GM23248 (cell line): ENCODE measurements around the gene WDR59. TPM values are rescaled to one million over a fixed set of nuclear protein-coding genes. Genes with fewer than 3 reads are reported as not detected.
"Not testable (repeated sequence)": the region's sequence is repeated elsewhere in the genome, so short reads cannot be mapped to it uniquely, and the experiment has no call there.

Experiments
- DNase-seq: peaks from one replicate; pipeline ENCODE4 v3.0.0-alpha.2; 2015
- H2AFZ ChIP-seq: fragments of 200-600 bp; sonication (generic); 2 replicates; pipeline ENCODE4 v1.6.1; 2016; ENCODE audit warnings: antibody characterized with exemption
- H3F3A ChIP-seq: fragments of 200-600 bp; sonication (generic); 2 replicates; pipeline ENCODE4 v1.6.1; 2016; ENCODE audit warnings: mild to moderate bottlenecking, antibody characterized with exemption, mixed run types; ENCODE audit not compliant: insufficient read depth
- H3K27ac ChIP-seq: fragments of 200-600 bp; sonication (generic); 2 replicates; pipeline ENCODE4 v1.5.1; 2016; ENCODE audit warnings: mild to moderate bottlenecking
- H3K27me3 ChIP-seq: fragments of 200-600 bp; sonication (generic); replicated peaks from 2 replicates; pipeline ENCODE4 v1.6.1; 2016; ENCODE audit warnings: mild to moderate bottlenecking; ENCODE audit not compliant: insufficient read depth
- H3K36me3 ChIP-seq: fragments of 200-600 bp; sonication (generic); 2 replicates; pipeline ENCODE4 v1.6.1; 2016; ENCODE audit warnings: low read depth, mild to moderate bottlenecking
- H3K4me1 ChIP-seq: fragments of 200-600 bp; sonication (generic); 2 replicates; pipeline ENCODE4 v1.6.1; 2016; ENCODE audit warnings: mild to moderate bottlenecking; ENCODE audit not compliant: insufficient read depth
- H3K4me2 ChIP-seq: fragments of 200-600 bp; sonication (generic); one replicate; pipeline ENCODE4 v1.6.1; 2016; ENCODE audit warnings: mild to moderate bottlenecking; ENCODE audit not compliant: unreplicated experiment
- H3K4me3 ChIP-seq: fragments of 200-600 bp; sonication (generic); 2 replicates; pipeline ENCODE4 v1.5.1; 2016; ENCODE audit warnings: mild to moderate bottlenecking
- H3K79me2 ChIP-seq: fragments of 200-600 bp; sonication (generic); 2 replicates; pipeline ENCODE4 v1.6.1; 2016; ENCODE audit warnings: mild to moderate bottlenecking; ENCODE audit not compliant: insufficient read depth
- H3K9ac ChIP-seq: fragments of 200-600 bp; sonication (generic); 2 replicates; pipeline ENCODE4 v1.6.1; 2016; ENCODE audit warnings: mild to moderate bottlenecking
- H3K9me2 ChIP-seq: fragments of 200-600 bp; sonication (generic); 2 replicates; pipeline ENCODE4 v1.6.1; 2016; ENCODE audit warnings: mixed run types, mild to moderate bottlenecking, moderate library complexity; ENCODE audit not compliant: insufficient read depth
- H3K9me3 ChIP-seq: fragments of 200-600 bp; sonication (generic); one replicate; pipeline ENCODE4 v1.6.1; 2017; ENCODE audit warnings: low read depth
- H4K20me1 ChIP-seq: fragments of 200-600 bp; sonication (generic); 2 replicates; pipeline ENCODE4 v1.6.0; 2016; ENCODE audit not compliant: insufficient read depth
- EZH2 ChIP-seq: fragments of 200-600 bp; sonication (generic); IDR thresholded peaks from 2 replicates; pipeline ENCODE4 v1.6.1; 2018; ENCODE audit warnings: antibody characterized with exemption, mild to moderate bottlenecking; ENCODE audit not compliant: insufficient read depth, poor library complexity, severe bottlenecking
- EZH2phosphoT487 ChIP-seq: fragments of 200-600 bp; sonication (generic); IDR thresholded peaks from 2 replicates; pipeline ENCODE4 v1.6.1; 2018; ENCODE audit warnings: antibody characterized with exemption, moderate library complexity, mild to moderate bottlenecking, low read depth; ENCODE audit not compliant: insufficient read depth
- WGBS, 2 experiments: methylation state at CpG; one replicate each; pipeline ENCODE4 v1.1.6; 2015 to 2017; ENCODE audit warnings: low lambda C conversion rate in 2 of 2, low coverage in 1 of 2; ENCODE audit errors: missing lambda C conversion rate in 2 of 2; 5-methylcytosine and 5-hydroxymethylcytosine counted together
- in situ Hi-C: fragments of 300-500 bp; cut with MboI; formaldehyde crosslinking; loops from 2 replicates; pipeline ENCODE4 v1.15.0; 2020
- polyA plus RNA-seq: library from polyadenylated mRNA; unstranded; fragments of >200 nt; fragmentation: Nextera tagmentation; extraction: Ambion mirVana; gene quantifications from 2 replicates; pipeline ENCODE4 v1.2.1, GENCODE V29; 2016
- total RNA-seq: library from RNA; depleted of rRNA; stranded (reverse); fragments of >200 nt; shearing (Covaris generic); gene quantifications from 2 replicates; pipeline ENCODE4 v1.2.3, GENCODE V29; 2014

Gene WDR59
- total and polyA plus RNA-seq, 2 experiments from 2014 or later = 8.3 to 15.2 TPM

GRCh38 chr16:74922150-74923138 lies 62.5 kb downstream of the WDR59 start:
- Histone ChIP-seq H3K4me2 (no peak overlapping the region), H3K9me3 (no peaks in the 10 kb centered on the region), H3K79me2 (no peaks in the 10 kb centered on the region), H4K20me1 (no peaks in the 10 kb centered on the region), H3K9ac (no peak overlapping the region), H3F3A (no peaks in the 10 kb centered on the region), H3K27me3 (no peaks in the 10 kb centered on the region), H3K36me3 (0 out of 2 replicates have a peak, but pooled peaks cover 16% of the 10 kb centered on the region), H3K27ac (no peak overlapping the region), H2AFZ (no peak overlapping the region), H3K4me1 (no peaks in the 10 kb centered on the region), H3K9me2 (no peaks in the 10 kb centered on the region), H3K4me3 (no peak overlapping the region)
- TF ChIP-seq EZH2phosphoT487 (no peak), EZH2 (no peak)
- in situ Hi-C loops = no loop called here
- no peak for DNase-seq
- whole genome bisulfite sequencing, 2 experiments = 89 to 90% methylated on average over 11 of the region's 11 CpGs

- Histone ChIP-seq H3K4me3 (no peak overlapping the region), H3K4me2 (no peak overlapping the region), H3K9me2 (no peaks in the 10 kb centered on the region), H3K27ac (no peak overlapping the region), H3F3A (no peaks in the 10 kb centered on the region), H3K4me1 (no peaks in the 10 kb centered on the region), H3K9ac (no peak overlapping the region), H3K9me3 (no peaks in the 10 kb centered on the region), H3K36me3 (0 out of 2 replicates have a peak, but pooled peaks cover 14% of the 10 kb centered on the region), H3K79me2 (no peaks in the 10 kb centered on the region), H3K27me3 (no peaks in the 10 kb centered on the region), H4K20me1 (no peaks in the 10 kb centered on the region), H2AFZ (no peak overlapping the region)
- no peak for DNase-seq
- in situ Hi-C loops = no loop called here
- TF ChIP-seq EZH2phosphoT487 (no peak), EZH2 (no peak)
- 94 to 96% methylated on average over 3 of the region's 3 CpGs for WGBS, 2 experiments
Measured at GRCh38 chr16:74921051-74921450, 63.9 kb downstream of the WDR59 start.

GRCh38 chr16:74909665-74910064 lies 75.3 kb downstream of the WDR59 start:
- 97 to 98% methylated on average over 6 of the region's 6 CpGs for WGBS, 2 experiments
- Histone ChIP-seq H3K4me2 (no peak overlapping the region), H3K79me2 (no peaks in the 10 kb centered on the region), H2AFZ (no peak overlapping the region), H4K20me1 (no peaks in the 10 kb centered on the region), H3F3A (no peaks in the 10 kb centered on the region), H3K27ac (no peak overlapping the region), H3K9me2 (no peaks in the 10 kb centered on the region), H3K9me3 (no peaks in the 10 kb centered on the region), H3K4me3 (no peak overlapping the region), H3K9ac (no peak overlapping the region), H3K36me3 (peaks cover 31% of the 10 kb centered on the region), H3K27me3 (no peaks in the 10 kb centered on the region), H3K4me1 (no peaks in the 10 kb centered on the region)
- no peak for DNase-seq
- TF ChIP-seq EZH2phosphoT487 (no peak), EZH2 (no peak)
- in situ Hi-C loops = no loop called here

- not testable (repeated sequence) for H3K9me2 ChIP-seq
- whole genome bisulfite sequencing, 2 experiments = 91 to 96% methylated on average over 7 to 8 of the region's 8 CpGs
Measured at GRCh38 chr16:74908759-74909158, 76.2 kb downstream of the WDR59 start.

More at GRCh38 chr16:74908759-74909158, 76.2 kb downstream of the WDR59 start:
- H3K4me2 ChIP-seq, H2AFZ ChIP-seq, in situ Hi-C loops, DNase-seq, H3K4me3 ChIP-seq, H3K9me3 ChIP-seq, H3K4me1 ChIP-seq, H3K27ac ChIP-seq, H4K20me1 ChIP-seq, H3K79me2 ChIP-seq, H3K27me3 ChIP-seq, H3K9ac ChIP-seq, H3F3A ChIP-seq: not testable (repeated sequence)
- H3K36me3 ChIP-seq = peaks cover 35% of the 10 kb centered on the region
